Activated CD4-positive, alpha-beta memory T cell treated with anti-CD3 and anti-CD28 coated beads, Interleukin-2, amount 10 ng/mL, durations not matched to agents 7 days and 5 days (primary cell): ENCODE data around the gene AP1G1. TPM values are rescaled to one million over a fixed set of nuclear protein-coding genes. Genes with fewer than 3 reads are reported as not detected.
"Not testable (repeated sequence)": the region's sequence is repeated elsewhere in the genome, so short reads cannot be mapped to it uniquely, and the experiment has no call there.

Source experiments
- CTCF ChIA-PET: fragments of 350-600 bp; sonication (Branson Sonifier 250); formaldehyde crosslinking; loops from one replicate; lab custom pipeline; 2021; ENCODE audit warnings: antibody characterized with exemption, inconsistent platforms; lab: Charles Lee
- POLR2A ChIA-PET: fragments of 350-600 bp; sonication (Branson Sonifier 250); formaldehyde crosslinking; loops from one replicate; lab custom pipeline; 2021; ENCODE audit warnings: antibody characterized with exemption; lab: Charles Lee
- DNase-seq: peaks from one replicate; pipeline ENCODE4 v3.0.0-alpha.2; 2020
- H3K27ac Mint-ChIP-seq: one replicate; pipeline ENCODE4 v1.8.0; 2021; ENCODE audit warnings: mild to moderate bottlenecking, mixed read lengths
- H3K27me3 Mint-ChIP-seq: one replicate; pipeline ENCODE4 v1.8.0; 2021; ENCODE audit warnings: mixed read lengths
- H3K36me3 Mint-ChIP-seq: one replicate; pipeline ENCODE4 v1.8.0; 2021; ENCODE audit warnings: low read depth, mixed read lengths
- H3K4me1 Mint-ChIP-seq: one replicate; pipeline ENCODE4 v1.8.0; 2021; ENCODE audit warnings: mixed read lengths
- H3K4me3 Mint-ChIP-seq: one replicate; pipeline ENCODE4 v1.8.0; 2021; ENCODE audit warnings: mild to moderate bottlenecking, mixed read lengths
- H3K9me3 Mint-ChIP-seq: one replicate; pipeline ENCODE4 v1.8.0; 2021; ENCODE audit warnings: mixed read lengths
- total RNA-seq, 2 experiments: library from RNA; stranded (reverse); gene quantifications; one replicate each; pipeline ENCODE4 v1.2.3, GENCODE V29; 2021

Gene AP1G1
- total RNA-seq, 2 experiments from 2014 or later: 78.7 to 82.6 TPM

- ChIA-PET POLR2A (no interaction called here), CTCF (interaction anchor here (1.0 to 1.5 kb wide), 2 partner anchors 101 to 147 kb away, joined by 3 to 5 read pairs; no protein-coding TSS in a partner anchor)
- no peak for DNase-seq
- Mint-ChIP-seq H3K36me3 (peaks cover 3% of the 10 kb centered on the region), H3K4me1 (peaks cover 18% of the 10 kb centered on the region), H3K9me3 (no peaks in the 10 kb centered on the region), H3K27ac (no peak overlapping the region), H3K27me3 (no peaks in the 10 kb centered on the region), H3K4me3 (no peak overlapping the region)
These were observed 96.8 kb downstream of the AP1G1 start for GRCh38 chr16:71711789-71712188.

- ChIA-PET CTCF (interaction anchor here (1.3 kb wide), 1 partner anchor 99 kb away, joined by 3 read pairs; no protein-coding TSS in a partner anchor), POLR2A (no interaction called here)
- DNase-seq: no peak
- no peaks in the 10 kb centered on the region for H3K27me3 Mint-ChIP-seq
- H3K4me1 Mint-ChIP-seq: peaks cover 13% of the 10 kb centered on the region
- no peaks in the 10 kb centered on the region for H3K9me3 Mint-ChIP-seq
- H3K36me3 Mint-ChIP-seq: no peaks in the 10 kb centered on the region
- H3K4me3 Mint-ChIP-seq: no peak overlapping the region
- no peak overlapping the region for H3K27ac Mint-ChIP-seq
These were observed 99.3 kb downstream of the AP1G1 start for GRCh38 chr16:71709229-71709781.

GRCh38 chr16:71708696-71709095 is 99.9 kb downstream of the AP1G1 start:
- H3K36me3 Mint-ChIP-seq: no peaks in the 10 kb centered on the region
- no peaks in the 10 kb centered on the region for H3K9me3 Mint-ChIP-seq
- POLR2A ChIA-PET: no interaction called here
- H3K27me3 Mint-ChIP-seq: no peaks in the 10 kb centered on the region
- H3K4me3 Mint-ChIP-seq: no peak overlapping the region
- no peak for DNase-seq
- H3K27ac Mint-ChIP-seq: no peak overlapping the region
- peaks cover 11% of the 10 kb centered on the region for H3K4me1 Mint-ChIP-seq
- CTCF ChIA-PET: no interaction called here

- peaks cover 11% of the 10 kb centered on the region for H3K4me1 Mint-ChIP-seq
- ChIA-PET POLR2A (interaction anchor here (0.6 kb wide), 1 partner anchor 103 kb away, joined by 3 read pairs; no protein-coding TSS in a partner anchor), CTCF (interaction anchor here (0.6 kb wide), 1 partner anchor 88 kb away, joined by 3 read pairs; no protein-coding TSS in a partner anchor)
- H3K9me3 Mint-ChIP-seq: no peaks in the 10 kb centered on the region
- no peak overlapping the region for H3K4me3 Mint-ChIP-seq
- no peaks in the 10 kb centered on the region for H3K27me3 Mint-ChIP-seq
- H3K36me3 Mint-ChIP-seq: no peaks in the 10 kb centered on the region
- H3K27ac Mint-ChIP-seq: no peak overlapping the region
- no peak for DNase-seq
These were observed 101.4 kb downstream of the AP1G1 start for GRCh38 chr16:71707199-71707598.

- H3K27ac Mint-ChIP-seq: no peak overlapping the region
- DNase-seq: no peak
- H3K4me1 Mint-ChIP-seq: peaks cover 3% of the 10 kb centered on the region
- H3K9me3 Mint-ChIP-seq: no peaks in the 10 kb centered on the region
- no peaks in the 10 kb centered on the region for H3K27me3 Mint-ChIP-seq
- ChIA-PET POLR2A (no interaction called here), CTCF (interaction anchor here (0.7 kb wide), 1 partner anchor 223 kb away, joined by 3 read pairs; no protein-coding TSS in a partner anchor)
- H3K36me3 Mint-ChIP-seq: no peaks in the 10 kb centered on the region
- H3K4me3 Mint-ChIP-seq: no peak overlapping the region
These were observed 102.6 kb downstream of the AP1G1 start for GRCh38 chr16:71706046-71706445.

GRCh38 chr16:71703333-71703732 is 105.3 kb downstream of the AP1G1 start:
- CTCF ChIA-PET: no interaction called here
- no peaks in the 10 kb centered on the region for H3K27me3 Mint-ChIP-seq
- no peaks in the 10 kb centered on the region for H3K4me1 Mint-ChIP-seq
- H3K4me3 Mint-ChIP-seq: no peak overlapping the region
- no peak overlapping the region for H3K27ac Mint-ChIP-seq
- no peak for DNase-seq
- H3K36me3 Mint-ChIP-seq: peaks cover 5% of the 10 kb centered on the region
- POLR2A ChIA-PET: no interaction called here
- no peaks in the 10 kb centered on the region for H3K9me3 Mint-ChIP-seq

GRCh38 chr16:71700831-71701230 is 107.8 kb downstream of the AP1G1 start:
- no peak for DNase-seq
- ChIA-PET CTCF (no interaction called here), POLR2A (no interaction called here)
- Mint-ChIP-seq H3K36me3 (peaks cover 5% of the 10 kb centered on the region), H3K4me1 (peaks cover 2% of the 10 kb centered on the region), H3K9me3 (no peaks in the 10 kb centered on the region), H3K27me3 (no peaks in the 10 kb centered on the region), H3K4me3 (no peak overlapping the region), H3K27ac (no peak overlapping the region)

- no peak for DNase-seq
- POLR2A ChIA-PET: no interaction called here
These were observed 110.1 kb downstream of the AP1G1 start for GRCh38 chr16:71698491-71698890.

GRCh38 chr16:71693164-71693563 is 115.5 kb downstream of the AP1G1 start:
- Mint-ChIP-seq H3K4me1 (peaks cover 2% of the 10 kb centered on the region), H3K4me3 (no peak overlapping the region), H3K27me3 (no peaks in the 10 kb centered on the region), H3K36me3 (no peaks in the 10 kb centered on the region), H3K27ac (no peak overlapping the region), H3K9me3 (no peaks in the 10 kb centered on the region)
- DNase-seq: no peak
- CTCF ChIA-PET: no interaction called here
- POLR2A ChIA-PET: no interaction called here

More at GRCh38 chr16:71698491-71698890, 110.1 kb downstream of the AP1G1 start:
- Mint-ChIP-seq H3K4me3 (no peak overlapping the region), H3K4me1 (peaks cover 2% of the 10 kb centered on the region), H3K27ac (no peak overlapping the region), H3K9me3 (no peaks in the 10 kb centered on the region), H3K27me3 (no peaks in the 10 kb centered on the region), H3K36me3 (peaks cover 5% of the 10 kb centered on the region)
- CTCF ChIA-PET: interaction anchor here (1.4 kb wide), 1 partner anchor 134 kb away, joined by 4 read pairs; no protein-coding TSS in a partner anchor

- no peaks in the 10 kb centered on the region for H3K27me3 Mint-ChIP-seq
- CTCF ChIA-PET: no interaction called here
- no peaks in the 10 kb centered on the region for H3K4me1 Mint-ChIP-seq
- no peaks in the 10 kb centered on the region for H3K9me3 Mint-ChIP-seq
- POLR2A ChIA-PET: no interaction called here
- H3K4me3 Mint-ChIP-seq: no peak overlapping the region
- DNase-seq: no peak
- H3K36me3 Mint-ChIP-seq: no peaks in the 10 kb centered on the region
- H3K27ac Mint-ChIP-seq: no peak overlapping the region
These were observed 118.7 kb downstream of the AP1G1 start for GRCh38 chr16:71689901-71690300.

GRCh38 chr16:71687861-71688260 is 120.8 kb downstream of the AP1G1 start:
- Mint-ChIP-seq H3K27ac (no peak overlapping the region), H3K4me1 (no peaks in the 10 kb centered on the region), H3K4me3 (no peak overlapping the region), H3K27me3 (no peaks in the 10 kb centered on the region), H3K36me3 (peaks cover 6% of the 10 kb centered on the region), H3K9me3 (no peaks in the 10 kb centered on the region)
- DNase-seq: no peak
- POLR2A ChIA-PET: no interaction called here
- CTCF ChIA-PET: no interaction called here

GRCh38 chr16:71684280-71684679 is 124.4 kb downstream of the AP1G1 start:
- H3K27ac Mint-ChIP-seq, H3K4me1 Mint-ChIP-seq, DNase-seq, H3K9me3 Mint-ChIP-seq, H3K36me3 Mint-ChIP-seq, H3K27me3 Mint-ChIP-seq, POLR2A ChIA-PET, H3K4me3 Mint-ChIP-seq: not testable (repeated sequence)
- CTCF ChIA-PET: interaction anchor here (0.7 to 1.6 kb wide), 2 partner anchors 74 to 101 kb away, joined by 3 read pairs; no protein-coding TSS in a partner anchor

- Mint-ChIP-seq H3K27ac (no peak overlapping the region), H3K27me3 (no peaks in the 10 kb centered on the region), H3K36me3 (peaks cover 13% of the 10 kb centered on the region), H3K9me3 (no peaks in the 10 kb centered on the region), H3K4me3 (no peak overlapping the region), H3K4me1 (peaks cover 1% of the 10 kb centered on the region)
- ChIA-PET CTCF (interaction anchor here (1.2 kb wide), 1 partner anchor 70 kb away, joined by 3 read pairs; no protein-coding TSS in a partner anchor), POLR2A (no interaction called here)
- no peak for DNase-seq
These were observed 127.3 kb downstream of the AP1G1 start for GRCh38 chr16:71681360-71681759.
